Measurements from ENCODE around the gene NFYB.
"Not testable (repeated sequence)": the region's sequence is repeated elsewhere in the genome, so short reads cannot be mapped to it uniquely, and the experiment has no call there.

The NFYB gene

DNA sequence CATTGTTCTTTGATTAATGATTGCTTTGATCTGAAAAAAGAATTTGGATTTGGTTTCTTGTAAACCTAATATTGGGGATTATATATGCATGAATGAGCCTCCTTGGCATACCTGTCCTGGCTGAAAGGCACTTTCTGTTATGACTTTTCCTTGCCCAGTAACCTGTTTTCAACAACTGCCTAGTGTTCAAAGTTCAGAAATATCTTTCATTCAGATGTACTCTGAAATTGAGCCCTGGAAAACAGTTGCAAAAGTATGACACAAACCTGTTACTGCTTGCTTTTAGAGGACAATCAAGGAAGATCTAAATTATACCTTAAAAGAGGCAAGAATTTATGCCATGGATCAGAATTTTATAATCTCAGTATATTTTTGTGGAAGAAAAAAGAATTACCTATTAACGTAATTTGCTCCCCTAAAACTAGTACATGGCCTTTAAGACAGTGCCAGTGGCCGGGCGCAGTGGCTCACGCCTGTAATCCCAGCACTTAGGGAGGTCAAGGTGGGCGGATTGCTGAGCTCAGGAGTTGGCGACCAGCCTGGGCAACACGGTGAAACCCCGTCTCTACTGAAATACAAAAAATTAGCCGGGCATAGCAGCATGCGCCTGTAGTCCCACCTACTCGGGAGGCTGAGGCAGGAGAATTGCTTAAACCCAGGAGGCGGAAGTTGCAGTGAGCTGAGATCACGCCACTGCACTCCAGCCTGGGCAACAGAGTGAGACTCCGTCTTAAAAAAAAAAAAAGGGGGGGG is 23.0 kb downstream of the NFYB start:
- not testable (repeated sequence) for DNase-seq (ENCODE audit: low read depth)

GRCh38 chr12:104109446-104110271 is 28.4 kb downstream of the NFYB start:
- no peak for DNase-seq (ENCODE audit: low read depth)

GRCh38 chr12:104108755-104109445 is 29.1 kb downstream of the NFYB start:
- peak; percentile 74 for DNase-seq (ENCODE audit: low read depth)

GRCh38 chr12:104106965-104107364 is 31.0 kb downstream of the NFYB start:
- DNase-seq (ENCODE audit: low read depth) = no peak

GRCh38 chr12:104105461-104105860 is 32.5 kb downstream of the NFYB start:
- no peak for DNase-seq (ENCODE audit: low read depth)

DNA sequence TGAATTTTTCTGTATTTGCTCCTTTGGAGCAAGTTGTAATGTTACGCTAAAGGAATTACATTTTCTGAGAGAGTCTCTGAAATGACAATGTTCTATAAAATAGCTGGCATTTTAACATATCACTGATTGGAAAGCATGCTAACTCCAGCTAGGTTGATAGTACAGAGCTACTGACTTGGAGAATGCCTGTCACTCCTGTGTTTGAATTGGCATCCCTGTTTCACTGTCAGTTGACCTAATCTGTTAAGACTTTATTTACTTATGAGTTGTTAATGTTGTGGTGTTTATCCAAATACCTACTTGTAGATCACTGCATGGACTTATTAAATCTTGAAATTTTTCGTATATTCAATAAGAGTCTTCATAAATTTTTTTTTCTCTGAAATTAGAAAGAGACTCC is 40.1 kb downstream of the NFYB start:
- no peak for DNase-seq (ENCODE audit: low read depth)

GRCh38 chr12:104095289-104095688 is 42.7 kb downstream of the NFYB start:
- no peak for DNase-seq (ENCODE audit: low read depth)

DNA sequence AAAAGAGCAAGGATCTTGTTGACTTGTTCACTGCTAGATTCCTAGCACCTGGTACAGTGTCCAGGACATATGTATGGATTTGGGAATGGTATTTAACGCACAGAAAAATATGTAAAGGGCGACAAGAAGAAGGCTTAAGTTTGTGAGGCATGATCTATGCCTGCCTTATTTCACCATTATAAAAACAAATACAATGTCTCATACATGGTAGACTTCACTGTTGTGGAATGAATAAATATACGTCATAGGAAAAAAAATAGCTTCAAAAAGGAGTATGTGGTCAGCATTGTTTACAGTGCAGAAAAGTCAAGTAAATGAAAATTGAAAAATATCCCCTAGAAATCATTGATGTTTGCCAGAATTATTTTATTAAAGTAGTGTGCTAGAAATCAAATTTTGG is 43.7 kb downstream of the NFYB start:
- no peak for DNase-seq (ENCODE audit: low read depth)

GRCh38 chr12:104091136-104091535 is 46.9 kb downstream of the NFYB start:
- no peak for DNase-seq (ENCODE audit: low read depth)

- DNase-seq (ENCODE audit: low read depth) = no peak
Observed at GRCh38 chr12:104090685-104091084, 47.3 kb downstream of the NFYB start.

DNA sequence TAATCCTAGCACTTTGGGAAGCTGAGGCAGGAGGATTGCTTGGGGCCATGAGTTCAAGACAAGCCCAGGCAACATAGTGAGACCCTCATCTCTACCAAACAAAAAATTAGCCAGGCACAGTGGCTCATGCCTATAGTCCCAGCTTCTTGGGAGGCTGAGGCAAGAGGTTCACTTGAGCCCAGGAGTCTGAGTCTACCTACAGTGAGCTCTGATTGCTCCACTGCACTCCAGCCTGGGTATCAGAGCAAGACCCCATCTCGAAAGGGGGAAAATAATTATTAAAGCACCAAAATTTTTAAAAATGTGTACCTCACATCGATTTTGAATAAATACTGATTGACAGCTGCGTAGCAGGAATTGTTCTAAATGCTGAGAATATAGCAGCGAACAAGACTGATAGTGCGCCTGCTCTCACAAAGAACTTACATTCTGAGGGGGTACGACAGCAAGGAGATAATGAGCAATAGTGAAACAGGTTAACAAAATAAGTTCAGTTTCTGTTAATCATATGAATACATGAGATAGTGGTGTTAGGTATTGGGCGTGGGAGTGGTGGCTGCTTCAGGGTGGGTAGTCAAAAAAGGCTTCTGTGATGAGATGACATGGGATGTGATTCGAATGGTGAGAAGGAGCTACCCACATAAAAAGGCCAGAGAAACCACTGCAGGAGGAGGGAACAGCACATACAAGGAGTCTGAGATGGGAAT is 54.1 kb downstream of the NFYB start:
- no peak for DNase-seq (ENCODE audit: low read depth)

- no peak for DNase-seq (ENCODE audit: low read depth)
Observed at GRCh38 chr12:104080764-104081163, 57.2 kb downstream of the NFYB start.

GRCh38 chr12:104079024-104079423 is 59.0 kb downstream of the NFYB start:
- no peak for DNase-seq (ENCODE audit: low read depth)

- no peak for DNase-seq (ENCODE audit: low read depth)
Observed at GRCh38 chr12:104073699-104074098, 64.3 kb downstream of the NFYB start.

GRCh38 chr12:104072099-104072498 is 65.9 kb downstream of the NFYB start:
- DNase-seq (ENCODE audit: low read depth) = no peak
